HG03060 (cell line): Measurements from ENCODE around the gene CUX1.
"Not testable (repeated sequence)": the region's sequence is repeated elsewhere in the genome, so short reads cannot be mapped to it uniquely, and the experiment has no call there.

Experiments
- ATAC-seq: cut with Tn5 transposase; IDR thresholded peaks from one replicate; pipeline ENCODE4 v1.9.1; 2021; ENCODE audit warnings: low read depth, moderate number of reproducible peaks; ENCODE audit not compliant: unreplicated experiment

Gene CUX1

DNA sequence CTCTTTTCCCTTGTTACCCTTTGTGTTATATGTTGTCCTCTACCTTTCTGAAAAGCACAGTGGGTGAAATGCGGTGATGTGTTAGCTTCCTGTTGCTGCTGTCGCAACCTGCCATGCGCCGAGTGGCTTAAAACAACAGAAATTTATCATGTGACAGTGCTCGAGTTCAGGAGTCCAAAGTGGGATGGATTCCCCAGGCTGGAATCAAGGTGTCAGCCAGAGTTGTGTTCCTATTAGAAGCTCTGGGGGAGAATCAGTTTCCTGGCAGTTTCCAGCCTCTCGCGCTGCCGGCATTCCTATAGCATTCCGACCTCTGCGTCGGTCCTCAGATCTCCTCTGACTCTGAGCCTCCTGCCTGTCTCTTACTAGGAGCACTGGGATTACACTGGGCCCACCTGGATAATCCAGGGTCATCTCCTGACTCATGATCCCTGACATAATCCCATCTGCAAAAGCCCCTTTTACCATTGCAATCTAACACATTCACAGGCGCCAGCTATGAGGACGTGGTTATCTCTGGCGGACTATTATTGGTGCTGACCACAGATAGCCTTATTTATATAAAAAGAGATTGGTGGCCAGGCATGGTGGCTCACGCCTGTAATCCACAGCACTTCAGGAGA lies 207.5 kb downstream of the CUX1 start:
- no peak for ATAC-seq

DNA sequence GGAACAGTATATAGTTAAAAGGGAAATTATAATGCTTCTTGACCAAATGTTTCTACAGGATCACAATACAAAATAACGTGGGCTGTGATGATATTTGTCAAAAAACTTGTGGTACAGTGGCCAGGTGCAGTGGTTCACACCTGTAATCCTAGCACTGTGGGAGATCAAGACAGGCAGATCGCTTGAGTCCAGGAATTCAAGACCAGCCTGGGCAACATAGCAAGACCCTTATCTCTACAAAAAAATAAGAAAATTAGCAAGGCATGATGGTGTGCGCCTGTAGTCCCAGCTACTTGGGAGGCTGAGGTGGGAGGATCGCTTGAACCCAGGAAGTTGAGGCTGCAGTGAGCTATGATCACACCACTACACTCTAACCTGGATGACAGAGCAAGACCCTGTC lies 208.4 kb downstream of the CUX1 start:
- ATAC-seq = not testable (repeated sequence)

GRCh38 chr7:102028206-102028826 lies 210.9 kb downstream of the CUX1 start:
- no peak for ATAC-seq

DNA sequence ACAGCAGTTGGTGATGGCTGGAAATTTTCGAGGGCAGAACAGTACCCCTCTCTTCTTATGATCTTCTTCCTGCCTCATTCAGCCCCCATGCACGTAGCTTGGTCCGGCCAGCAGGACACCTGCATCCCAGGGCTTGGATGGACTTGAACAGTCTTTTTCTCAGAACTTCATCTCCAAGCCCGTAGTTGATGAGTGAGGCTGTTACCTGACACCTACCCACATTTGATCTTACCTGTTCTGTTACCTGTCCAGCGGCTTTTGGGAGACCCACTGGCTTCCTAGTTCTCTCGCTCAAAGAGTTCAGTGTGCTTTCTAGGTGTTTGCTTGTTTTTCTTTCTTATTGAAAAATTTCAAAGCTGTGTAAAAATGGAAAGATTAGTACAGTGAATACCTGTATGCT lies 212.2 kb downstream of the CUX1 start:
- no peak for ATAC-seq

- no peak for ATAC-seq
Measured at GRCh38 chr7:102030696-102031095, 213.3 kb downstream of the CUX1 start.

GRCh38 chr7:102036958-102037357 lies 219.5 kb downstream of the CUX1 start:
- ATAC-seq = no peak

DNA sequence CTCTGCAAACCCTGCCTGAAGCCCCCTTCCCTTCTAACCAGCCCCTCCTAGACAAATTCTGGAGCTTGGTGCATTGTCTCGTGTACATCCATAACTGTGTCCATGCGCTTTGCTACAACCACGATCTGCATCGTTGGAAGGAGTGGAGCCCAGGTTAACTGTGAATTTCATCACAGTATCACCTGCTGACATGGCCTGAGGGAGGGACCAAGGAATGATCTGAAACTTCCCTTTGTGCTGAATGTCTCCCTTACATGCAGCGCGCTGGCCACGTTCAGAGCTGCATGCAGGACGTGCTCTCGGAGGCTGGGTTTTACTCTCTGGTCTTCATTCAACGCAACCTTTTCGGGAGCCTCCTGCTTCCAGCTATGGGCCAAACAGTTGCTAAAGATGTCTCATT lies 222.3 kb downstream of the CUX1 start:
- no peak for ATAC-seq

DNA sequence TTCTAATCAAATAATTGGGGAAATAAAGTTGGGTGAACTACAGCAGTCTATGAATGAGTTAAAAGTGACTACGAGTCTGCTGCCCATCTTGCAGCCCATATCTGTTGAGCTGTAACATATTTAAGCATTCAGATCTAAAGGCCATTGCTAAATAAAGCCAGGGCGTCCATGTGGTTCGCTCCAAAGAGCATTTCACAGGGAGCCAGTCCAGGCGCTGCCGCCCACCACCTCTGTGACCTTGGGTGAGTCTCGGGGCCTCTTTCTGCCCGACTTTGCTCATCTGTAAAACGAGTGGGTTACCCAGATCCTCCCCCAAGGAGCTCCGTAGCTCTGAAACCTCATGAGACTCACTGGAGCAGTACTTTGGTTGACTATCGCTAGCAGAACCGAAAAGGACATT lies 223.1 kb downstream of the CUX1 start:
- no peak for ATAC-seq

DNA sequence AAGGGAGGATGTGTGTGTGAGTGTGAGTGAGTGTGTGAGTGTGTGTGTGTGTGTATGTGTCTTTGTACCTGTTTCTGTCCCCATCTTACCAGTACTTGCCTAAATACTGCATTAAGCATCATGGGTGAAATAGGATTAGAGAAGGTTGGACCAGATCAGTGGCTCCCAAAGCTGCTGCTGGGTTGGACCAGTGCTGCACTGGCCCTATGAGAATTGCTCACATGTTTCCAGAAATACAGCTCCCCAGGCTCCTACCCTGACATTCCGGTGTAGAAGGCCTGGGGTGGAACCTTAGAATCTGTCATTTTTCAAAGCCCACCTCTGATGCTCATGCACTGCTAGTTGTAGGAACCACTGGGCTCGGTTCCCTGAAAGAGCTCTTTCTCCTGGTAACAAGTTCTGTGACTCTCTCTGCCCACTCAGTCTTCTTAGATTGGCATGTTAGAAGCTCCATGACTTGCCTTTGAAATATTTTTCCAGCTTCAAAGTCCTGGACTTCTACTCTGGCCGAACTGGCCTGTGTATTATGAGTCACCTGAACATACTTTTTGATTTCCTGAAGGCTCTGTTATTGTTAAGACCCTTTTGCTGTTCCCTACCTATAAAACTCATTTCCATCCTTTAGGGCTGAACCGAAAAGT lies 224.7 kb downstream of the CUX1 start:
- ATAC-seq = no peak

DNA sequence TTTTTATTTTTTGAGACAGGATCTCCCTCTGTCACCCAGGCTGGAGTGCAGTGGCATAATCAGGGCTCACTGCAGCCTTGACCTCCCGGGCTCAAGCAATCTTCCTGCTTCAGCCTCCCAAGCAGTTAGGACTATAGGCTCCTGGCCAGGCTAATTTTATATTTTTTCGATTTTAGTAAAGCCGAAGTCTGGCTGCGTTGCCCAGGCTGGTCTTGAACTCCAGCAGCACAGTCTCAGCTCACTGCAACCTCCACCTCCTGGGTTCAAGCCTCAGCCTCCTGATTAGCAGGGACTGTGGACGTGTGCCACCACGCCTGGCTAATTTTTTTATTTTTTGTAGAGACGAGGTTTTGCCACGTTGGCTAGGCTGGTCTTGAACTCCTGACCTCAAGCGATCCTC lies 225.4 kb downstream of the CUX1 start:
- ATAC-seq = not testable (repeated sequence)

DNA sequence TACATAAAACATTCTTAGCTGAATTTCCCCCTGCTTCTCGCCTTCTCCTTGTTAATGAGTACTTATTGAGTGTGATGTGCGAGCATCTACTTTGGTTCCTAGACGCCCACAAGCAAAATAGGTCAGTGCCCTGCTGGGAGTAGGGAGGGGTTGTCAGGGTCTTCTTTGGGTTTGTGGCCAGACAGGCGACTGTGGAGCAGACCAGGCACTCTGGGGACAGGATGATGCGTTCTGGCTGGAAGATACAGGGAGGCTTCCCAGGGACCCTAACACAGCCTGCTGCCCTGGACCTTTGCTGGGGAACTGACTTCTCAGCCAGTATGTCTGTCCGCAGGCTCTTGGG lies 227.2 kb downstream of the CUX1 start:
- no peak for ATAC-seq

GRCh38 chr7:102044984-102045673 lies 227.7 kb downstream of the CUX1 start:
- ATAC-seq = no peak

GRCh38 chr7:102045681-102046372 lies 228.4 kb downstream of the CUX1 start:
- ATAC-seq = no peak

GRCh38 chr7:102046373-102047117 lies 229.1 kb downstream of the CUX1 start:
- no peak for ATAC-seq

- no peak for ATAC-seq
Measured at GRCh38 chr7:102047167-102047566, 229.7 kb downstream of the CUX1 start.

DNA sequence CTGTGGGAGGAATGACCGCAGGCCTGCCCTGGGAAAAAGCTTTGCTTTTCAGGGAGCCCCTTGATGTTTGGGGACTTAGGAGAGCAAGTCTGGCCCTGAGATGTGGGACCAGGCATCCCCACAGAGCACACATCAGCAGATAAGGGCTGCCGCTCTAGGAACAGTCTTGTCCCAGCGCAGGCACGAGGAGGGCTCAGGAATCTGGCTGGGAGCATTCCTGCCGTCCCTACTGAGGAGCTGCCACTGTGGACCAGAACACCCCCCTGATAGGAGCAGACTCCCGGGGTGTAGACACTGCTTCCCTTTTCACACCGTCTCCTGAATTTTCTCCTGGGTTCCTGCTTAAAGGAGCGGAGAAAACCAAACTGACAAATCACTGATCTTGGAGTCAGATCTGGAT lies 232.3 kb downstream of the CUX1 start:
- ATAC-seq = no peak

DNA sequence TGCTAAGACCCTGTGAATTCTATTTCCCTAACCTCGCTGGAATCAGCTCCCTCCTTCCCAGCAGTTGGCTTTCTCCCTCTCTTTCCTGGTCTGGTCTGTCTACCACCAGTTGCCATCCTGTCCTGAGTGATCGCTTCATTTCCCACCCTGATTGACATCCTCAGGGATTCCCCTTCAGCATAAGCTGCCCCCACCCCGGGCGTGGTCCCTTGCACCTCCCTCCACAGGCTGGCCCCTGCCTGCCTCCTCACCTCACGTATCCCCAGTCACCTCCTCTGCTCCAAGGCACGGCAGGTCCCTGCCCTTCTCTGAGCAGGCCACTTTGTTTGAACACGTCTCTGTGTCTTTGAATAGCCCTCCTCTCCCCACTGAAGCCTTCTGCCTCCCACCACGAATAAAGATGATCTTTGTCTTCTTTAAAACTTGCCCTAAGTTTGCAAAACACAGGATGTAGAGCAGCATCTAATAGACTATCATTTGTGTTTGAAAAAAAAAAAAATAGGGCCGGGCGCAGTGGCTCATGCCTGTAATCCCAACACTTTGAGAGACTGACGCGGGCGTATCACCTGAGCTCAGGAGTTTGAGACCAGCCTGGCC lies 233.5 kb downstream of the CUX1 start:
- no peak for ATAC-seq

GRCh38 chr7:102051736-102052135 lies 234.3 kb downstream of the CUX1 start:
- ATAC-seq = not testable (repeated sequence)

GRCh38 chr7:102054158-102054557 lies 236.7 kb downstream of the CUX1 start:
- no peak for ATAC-seq
